ENCODE measurements around the gene FHL2.
A peak's percentile ranks its signal among the peaks of the same experiment; 100 is the strongest.

The FHL2 gene

GRCh38 chr2:105397953-105398335, 907 bp downstream of the FHL2 start:
- no peak for DNase-seq (ENCODE audit: low read depth in 2 of 2)

- DNase-seq (ENCODE audit: low read depth in 2 of 2) = no peak
These were observed 1.7 kb downstream of the FHL2 start for GRCh38 chr2:105397025-105397722.

DNA sequence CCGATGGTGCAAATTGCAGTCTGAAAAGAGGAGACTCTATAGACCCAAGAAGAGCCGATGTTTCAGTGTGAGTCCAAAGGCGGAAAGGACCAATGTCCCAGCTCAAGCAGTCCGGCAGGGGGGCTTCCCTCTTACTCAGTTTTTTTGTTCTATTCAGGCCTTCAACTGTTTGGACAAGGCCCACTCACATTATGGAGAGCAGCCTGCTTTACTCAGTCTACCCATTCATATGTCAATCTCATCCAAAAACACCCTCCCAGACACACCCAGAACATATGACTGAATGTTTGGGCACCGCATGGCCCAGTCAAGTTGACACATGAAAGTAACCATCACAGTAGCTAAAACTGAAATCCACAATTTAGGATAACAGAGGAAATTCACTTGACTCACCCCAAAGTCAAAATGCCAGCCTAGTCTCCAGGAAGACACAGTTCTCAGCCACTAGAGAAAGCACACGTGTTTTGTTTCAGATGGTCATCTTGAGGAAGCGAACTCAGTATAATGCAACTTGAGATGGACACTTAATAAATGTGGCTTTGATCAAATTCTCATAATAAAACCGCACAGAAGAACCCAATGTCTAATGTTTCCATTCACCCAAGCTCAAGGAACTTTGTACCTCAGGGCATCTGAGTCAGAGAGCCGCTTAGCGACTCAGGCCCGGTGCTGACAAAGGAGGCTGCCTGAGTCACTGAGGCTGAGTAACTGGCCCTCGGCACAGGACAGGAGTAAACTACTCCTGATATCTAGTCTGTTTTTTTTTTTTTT, 2.4 kb downstream of the FHL2 start:
- DNase-seq (ENCODE audit: low read depth in 2 of 2) = peak; percentile 10 to 41

GRCh38 chr2:105395691-105396090, 3.2 kb downstream of the FHL2 start:
- no peak for DNase-seq (ENCODE audit: low read depth in 2 of 2)

- DNase-seq (ENCODE audit: low read depth in 2 of 2) = no peak
These were observed 3.8 kb downstream of the FHL2 start for GRCh38 chr2:105394951-105395611.

- DNase-seq (ENCODE audit: low read depth in 2 of 2) = no peak
These were observed 5.3 kb downstream of the FHL2 start for GRCh38 chr2:105393373-105394055.

DNA sequence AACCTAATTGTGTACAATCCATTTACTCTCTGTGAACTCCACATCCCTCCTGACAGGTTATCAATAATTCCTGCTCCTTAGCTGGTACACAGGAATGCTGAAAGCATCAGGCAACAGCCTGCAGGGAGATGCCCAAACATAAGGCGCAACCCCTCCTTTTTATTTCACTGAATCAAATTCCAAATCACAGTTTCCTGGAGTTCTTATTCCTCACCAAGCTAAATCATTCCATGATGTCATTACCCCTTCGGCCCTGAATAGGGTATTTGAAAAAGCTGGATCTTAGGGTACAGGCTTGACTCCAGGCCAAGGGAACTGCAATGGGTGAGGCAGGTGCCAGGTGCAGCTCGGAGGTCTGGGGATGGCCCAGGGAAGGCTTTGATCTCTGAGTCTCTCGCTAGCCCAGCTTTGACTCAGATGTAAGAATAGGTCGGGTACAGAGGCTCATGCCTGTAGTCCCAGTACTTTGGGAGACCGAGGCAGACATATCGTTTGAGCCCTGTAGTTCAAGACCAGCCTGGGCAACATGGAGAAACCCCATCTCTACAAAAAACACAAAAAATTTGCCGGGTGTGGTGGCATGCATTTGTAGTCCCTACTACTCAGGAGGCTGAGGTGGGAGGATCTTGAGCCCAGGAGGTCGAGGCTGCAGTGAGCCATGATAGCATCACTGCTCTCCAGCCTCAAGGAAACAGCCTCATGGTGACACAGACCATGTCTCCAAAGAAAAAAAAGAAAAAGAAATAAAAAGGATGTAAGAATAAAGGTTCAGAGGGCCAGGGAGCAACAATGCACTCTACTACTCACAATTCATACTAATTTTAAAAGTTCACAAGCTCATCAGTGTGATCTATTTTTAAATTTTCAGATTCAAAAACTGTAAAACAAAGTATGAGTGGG, 6.8 kb downstream of the FHL2 start:
- no peak for DNase-seq (ENCODE audit: low read depth in 2 of 2)

DNA sequence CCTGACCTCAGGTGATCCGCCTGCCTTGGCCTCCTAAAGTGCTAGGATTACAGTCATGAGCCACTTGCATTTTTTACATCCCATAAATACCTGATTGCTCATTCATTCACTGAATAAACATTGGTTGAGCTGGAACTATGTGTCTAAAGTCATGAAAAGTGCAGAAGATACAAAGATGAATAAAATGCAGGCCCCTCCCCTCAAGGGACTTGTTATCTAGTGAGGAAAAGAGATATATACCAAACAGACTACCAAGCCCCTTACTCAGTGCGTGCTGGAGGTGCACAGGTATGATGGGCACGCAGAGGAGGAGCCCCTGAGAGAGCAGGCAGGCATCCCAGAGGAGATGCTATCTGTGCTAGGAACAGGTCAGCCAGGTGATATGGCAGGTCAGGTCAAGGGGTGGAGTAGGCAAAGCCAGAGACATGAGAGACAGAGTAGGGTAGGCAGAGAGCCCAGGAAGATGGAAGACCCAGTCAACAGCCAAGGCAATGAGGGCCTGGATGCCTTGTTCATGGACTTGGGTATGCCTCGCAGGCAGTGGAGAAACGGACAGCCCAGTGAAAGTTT, 7.7 kb downstream of the FHL2 start:
- DNase-seq (ENCODE audit: low read depth in 2 of 2) = no peak

DNA sequence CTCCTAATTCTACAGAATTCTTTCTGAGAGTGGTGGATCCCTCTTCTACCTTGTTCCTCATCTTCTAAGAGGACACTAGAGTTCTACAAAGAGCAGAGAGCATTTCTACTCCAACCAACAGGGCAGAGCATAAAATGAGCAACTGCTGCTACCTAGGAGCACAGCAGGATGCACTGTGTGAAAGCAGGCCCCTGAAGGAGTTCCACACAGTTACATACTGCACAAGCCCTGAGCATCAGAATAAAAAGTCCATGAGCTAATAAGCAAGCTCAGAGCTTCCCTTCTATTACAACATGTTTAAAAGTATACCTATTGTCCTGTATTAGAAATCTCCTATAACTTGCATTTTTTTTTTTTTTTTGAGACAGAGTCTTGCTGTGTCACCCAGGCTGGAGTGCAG, 8.4 kb downstream of the FHL2 start:
- DNase-seq (ENCODE audit: low read depth in 2 of 2) = no peak

- DNase-seq (ENCODE audit: low read depth in 2 of 2) = no peak
These were observed 9.9 kb downstream of the FHL2 start for GRCh38 chr2:105388971-105389381.

GRCh38 chr2:105387225-105387624, 11.6 kb downstream of the FHL2 start:
- no peak for DNase-seq (ENCODE audit: low read depth in 2 of 2)

DNA sequence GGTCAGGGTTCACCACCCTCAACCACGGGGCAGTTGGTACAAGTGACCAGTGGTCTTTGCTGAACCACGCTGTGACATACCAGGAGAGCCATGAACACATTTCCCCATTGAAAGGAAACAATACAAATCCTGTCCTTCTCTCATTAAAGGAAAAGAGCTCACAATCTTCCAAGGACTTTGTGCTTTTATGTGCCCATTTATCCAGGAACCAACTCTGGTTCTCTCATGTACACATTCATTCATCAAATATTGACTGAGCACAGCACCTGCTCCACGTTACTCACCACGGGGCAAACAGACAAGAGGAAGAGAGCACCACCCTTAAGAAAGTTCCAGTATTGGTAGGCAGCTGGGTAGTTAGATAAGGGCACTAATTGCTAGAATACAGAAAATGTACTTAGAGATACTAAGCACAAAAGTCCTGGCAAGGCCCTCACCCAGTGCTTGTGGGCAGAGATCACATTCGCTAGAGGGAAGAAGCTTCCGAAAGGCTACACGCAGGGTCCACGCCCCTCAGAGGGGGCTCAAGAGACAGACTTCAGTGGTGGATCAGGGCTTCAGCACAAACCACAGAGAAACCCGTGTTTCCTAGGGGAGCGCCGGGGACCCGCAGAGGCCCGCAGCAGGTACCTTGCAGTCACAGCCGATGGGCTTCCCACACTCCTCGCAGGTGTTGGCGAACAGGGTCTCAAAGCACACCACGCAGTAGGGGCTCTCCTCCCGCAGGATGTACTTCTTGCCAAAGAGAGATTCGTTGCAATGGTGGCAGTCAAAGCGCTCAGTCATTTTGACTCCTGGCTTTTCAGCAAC, 12.9 kb downstream of the FHL2 start:
- no peak for DNase-seq (ENCODE audit: low read depth in 2 of 2)

GRCh38 chr2:105384861-105385260, 14.0 kb downstream of the FHL2 start:
- no peak for DNase-seq (ENCODE audit: low read depth in 2 of 2)

DNA sequence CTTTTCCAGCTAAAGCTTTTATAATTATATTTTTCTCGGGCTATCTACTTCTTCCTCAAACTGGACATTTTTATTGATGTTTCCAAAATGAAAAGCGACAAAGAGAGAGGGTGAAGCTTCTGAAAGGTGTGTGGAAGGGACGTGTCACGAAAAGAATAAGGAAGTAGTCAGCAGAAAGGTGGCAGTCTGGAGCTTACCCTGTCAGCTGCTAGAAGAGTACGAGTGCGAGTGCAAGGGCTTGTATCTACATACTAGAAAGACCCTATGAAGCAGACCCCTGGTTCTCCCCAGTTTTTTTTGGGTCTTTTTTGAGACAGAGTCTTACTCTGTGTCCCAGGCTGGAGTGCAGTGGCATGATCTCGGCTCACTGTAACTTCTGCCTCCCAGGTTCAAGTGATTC, 14.6 kb downstream of the FHL2 start:
- no peak for DNase-seq (ENCODE audit: low read depth in 2 of 2)

- DNase-seq (ENCODE audit: low read depth in 2 of 2) = no peak
These were observed 15.3 kb downstream of the FHL2 start for GRCh38 chr2:105383432-105384166.

DNA sequence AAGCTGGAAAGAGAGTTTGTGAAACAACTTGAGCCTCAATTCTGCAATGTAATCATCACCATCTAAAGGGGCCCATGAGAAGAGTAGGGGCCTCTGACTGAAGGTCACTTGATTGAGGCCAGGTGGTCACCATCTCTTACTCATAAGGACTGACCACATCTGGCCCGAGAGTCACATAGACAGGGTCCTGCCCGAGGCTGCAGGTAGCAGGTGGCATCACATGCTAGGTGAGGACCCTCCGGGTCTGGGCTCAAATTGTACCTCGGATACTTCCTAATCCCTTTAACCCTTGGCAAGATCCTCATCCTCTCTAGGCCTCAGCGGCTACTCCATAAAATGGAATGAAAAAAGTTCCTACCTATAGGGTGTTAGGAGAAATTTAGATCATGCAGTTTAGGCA, 16.7 kb downstream of the FHL2 start:
- no peak for DNase-seq (ENCODE audit: low read depth in 2 of 2)

DNA sequence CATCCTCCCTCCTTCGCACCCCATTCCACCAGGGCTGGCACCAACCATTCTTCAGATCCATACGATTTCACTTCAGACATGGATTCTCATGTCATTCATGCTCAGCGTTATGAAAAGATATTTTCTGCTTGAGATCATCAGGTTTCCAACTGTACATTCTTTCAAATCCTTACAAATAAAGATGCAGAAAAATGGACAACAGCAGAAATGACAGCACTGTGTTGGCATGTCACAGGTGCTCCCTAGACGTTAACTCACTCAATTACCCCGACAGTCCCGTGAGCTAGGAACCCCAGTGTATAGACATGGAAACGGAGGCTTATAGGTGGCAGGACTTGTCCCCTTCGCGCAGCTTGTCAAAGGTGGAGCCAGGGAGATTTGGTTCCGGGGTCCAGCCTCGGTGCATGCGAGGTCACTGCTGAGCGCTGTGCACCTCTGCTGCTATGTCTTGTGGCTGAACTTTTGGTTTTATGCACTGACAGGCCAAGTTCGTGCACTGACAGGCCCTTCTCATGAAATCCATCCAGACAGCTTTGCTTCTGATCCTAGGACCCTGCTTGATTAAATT, 17.7 kb downstream of the FHL2 start:
- no peak for DNase-seq (ENCODE audit: low read depth in 2 of 2)

DNA sequence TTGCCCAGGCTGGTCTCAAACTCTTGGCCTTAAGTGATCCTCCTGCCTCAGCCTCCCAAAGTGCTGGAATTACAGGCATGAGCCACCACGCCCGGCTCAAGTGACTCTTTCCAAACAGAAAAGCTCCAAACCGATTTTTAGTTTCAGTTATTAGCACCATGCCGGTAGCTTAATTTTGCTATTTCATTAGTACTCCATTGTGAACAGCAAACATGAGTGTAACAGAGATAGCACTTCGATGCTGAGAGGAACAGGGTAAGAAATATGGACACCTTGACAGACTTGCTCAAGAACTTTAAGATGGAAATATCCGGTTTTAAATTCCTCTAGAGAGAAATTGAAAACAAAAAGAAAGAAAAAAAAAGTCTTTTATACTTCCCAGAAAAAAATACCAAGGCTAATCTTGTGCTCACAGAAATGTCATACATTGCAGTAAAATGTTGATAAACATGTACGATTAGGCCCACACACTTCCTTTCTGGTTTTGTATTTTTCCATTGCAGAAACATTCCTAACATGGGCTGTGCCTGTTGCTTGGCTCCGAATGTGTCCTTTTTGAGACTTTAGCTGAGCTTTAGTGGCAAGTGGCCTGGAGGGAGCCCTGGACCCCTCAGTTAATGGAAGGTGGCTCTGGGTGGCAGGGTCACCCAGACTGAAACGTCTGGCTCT, 18.3 kb downstream of the FHL2 start:
- DNase-seq (ENCODE audit: low read depth in 2 of 2) = no peak
